Measurements from ENCODE around the gene KDM4C. TPM values are rescaled to one million over a fixed set of nuclear protein-coding genes. Genes with fewer than 3 reads are reported as not detected.

Gene KDM4C
- total and polyA plus RNA-seq, 2 of the 13 experiments (the other 11 are each of a cell fraction or from before 2014, with no cell fraction given), result 19.4 to 23.6 TPM

DNA sequence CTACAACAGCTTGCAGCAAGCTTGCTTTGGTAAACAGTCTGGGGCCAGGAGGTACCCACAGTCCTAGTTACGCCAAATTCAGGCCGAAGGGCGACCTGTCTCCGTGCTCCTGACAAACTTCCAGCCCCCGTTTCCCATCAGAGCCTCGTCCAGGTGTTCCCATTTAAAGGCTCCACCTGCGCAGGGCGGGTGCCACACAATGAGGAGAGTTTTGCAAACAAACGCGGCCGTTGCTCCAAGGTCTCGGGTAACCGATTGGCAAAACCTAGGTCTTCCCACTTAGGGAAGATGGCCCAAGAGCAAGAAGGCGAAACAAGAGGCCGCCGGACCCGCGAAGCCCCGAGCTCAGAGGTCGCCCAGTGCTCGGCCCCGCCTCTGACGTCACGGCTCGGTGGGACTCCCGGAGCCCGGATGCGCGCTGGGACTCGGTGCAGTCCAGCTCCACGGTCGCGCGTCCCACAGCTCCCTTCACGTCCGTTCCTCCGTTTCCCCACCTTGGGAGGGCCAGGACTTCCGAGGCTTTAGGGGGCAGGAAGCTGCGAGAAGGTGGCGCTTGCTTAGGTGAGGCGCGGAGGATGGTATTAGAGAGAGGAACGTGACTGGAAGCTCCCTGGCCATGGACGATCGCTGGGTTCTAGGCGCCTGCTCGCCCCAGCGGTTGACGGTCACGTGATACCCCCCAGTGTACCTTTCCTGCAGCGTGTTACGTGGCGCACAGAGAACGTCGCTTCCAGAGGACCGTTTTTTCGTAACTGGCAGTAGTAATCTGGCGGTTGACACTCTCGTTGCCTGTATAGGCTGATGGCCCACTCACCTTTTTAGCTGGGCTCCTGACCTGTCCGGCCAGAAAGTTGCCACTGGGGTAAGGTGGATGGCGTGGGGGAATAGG is 41.8 kb upstream of the KDM4C start (continued):
- TF ChIP-seq, protein P1, sequence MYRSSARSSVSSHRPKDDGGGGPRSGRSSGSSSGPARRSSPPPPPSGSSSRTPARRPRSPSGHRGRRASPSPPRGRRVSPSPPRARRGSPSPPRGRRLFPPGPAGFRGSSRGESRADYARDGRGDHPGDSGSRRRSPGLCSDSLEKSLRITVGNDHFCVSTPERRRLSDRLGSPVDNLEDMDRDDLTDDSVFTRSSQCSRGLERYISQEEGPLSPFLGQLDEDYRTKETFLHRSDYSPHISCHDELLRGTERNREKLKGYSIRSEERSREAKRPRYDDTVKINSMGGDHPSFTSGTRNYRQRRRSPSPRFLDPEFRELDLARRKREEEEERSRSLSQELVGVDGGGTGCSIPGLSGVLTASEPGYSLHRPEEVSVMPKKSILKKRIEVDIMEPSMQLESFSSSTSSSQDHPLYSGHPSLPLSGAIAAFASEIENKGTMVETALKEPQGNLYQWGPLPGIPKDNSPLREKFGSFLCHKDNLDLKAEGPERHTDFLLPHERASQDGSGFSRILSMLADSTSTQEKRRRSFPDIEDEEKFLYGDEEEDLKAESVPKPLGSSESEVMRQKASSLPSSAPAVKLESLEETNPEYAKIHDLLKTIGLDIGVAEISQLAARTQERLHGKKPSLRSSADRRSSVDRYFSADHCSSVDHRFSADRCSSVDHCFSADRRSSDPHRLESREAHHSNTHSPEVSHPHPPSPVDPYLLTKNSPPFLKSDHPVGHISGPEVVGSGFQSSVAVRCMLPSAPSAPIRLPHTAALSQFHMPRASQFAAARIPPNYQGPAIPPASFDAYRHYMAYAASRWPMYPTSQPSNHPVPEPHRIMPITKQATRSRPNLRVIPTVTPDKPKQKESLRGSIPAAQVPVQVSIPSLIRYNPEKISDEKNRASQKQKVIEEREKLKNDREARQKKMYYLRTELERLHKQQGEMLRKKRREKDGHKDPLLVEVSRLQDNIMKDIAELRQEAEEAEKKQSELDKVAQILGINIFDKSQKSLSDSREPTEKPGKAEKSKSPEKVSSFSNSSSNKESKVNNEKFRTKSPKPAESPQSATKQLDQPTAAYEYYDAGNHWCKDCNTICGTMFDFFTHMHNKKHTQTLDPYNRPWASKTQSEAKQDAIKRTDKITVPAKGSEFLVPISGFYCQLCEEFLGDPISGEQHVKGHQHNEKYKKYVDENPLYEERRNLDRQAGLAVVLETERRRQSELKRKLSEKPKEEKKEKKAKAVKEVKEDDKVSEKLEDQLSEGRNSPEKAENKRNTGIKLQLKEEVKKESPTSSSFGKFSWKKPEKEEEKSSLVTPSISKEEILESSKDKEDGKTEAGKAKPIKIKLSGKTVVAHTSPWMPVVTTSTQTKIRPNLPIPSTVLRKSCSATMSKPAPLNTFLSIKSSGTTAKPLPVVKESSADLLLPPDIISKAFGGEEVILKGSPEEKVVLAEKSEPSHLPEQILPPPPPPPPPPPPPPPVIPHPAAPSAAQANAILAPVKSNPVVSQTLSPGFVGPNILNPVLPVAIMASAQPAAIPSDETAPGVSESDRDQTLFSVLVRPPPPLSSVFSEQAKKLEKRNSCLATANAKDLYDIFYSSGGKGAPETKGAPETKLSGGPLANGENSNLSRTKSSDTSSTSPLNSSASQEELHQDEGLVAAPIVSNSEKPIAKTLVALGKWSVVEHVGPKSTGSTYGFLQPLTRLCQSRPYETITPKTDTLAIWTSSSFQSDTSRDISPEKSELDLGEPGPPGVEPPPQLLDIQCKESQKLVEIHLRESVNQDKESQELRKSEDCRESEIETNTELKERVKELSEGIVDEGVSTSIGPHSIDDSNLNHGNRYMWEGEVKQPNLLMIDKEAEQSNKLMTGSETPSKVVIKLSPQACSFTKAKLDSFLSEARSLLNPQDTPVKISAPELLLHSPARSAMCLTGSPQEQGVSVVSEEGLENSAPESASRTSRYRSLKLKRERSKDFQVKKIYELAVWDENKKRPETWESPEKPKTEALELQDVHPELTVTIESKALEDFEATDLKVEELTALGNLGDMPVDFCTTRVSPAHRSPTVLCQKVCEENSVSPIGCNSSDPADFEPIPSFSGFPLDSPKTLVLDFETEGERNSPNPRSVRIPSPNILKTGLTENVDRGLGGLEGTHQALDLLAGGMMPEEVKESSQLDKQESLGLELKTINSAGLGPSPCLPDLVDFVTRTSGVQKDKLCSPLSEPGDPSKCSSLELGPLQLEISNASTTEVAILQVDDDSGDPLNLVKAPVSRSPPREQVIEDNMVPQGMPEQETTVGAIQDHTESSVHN (CRISPR knock-in tag; IDR thresholded peaks at IDR 0.05), result no peak
- TF ChIP-seq TBX3 (IDR thresholded peaks at IDR 0.05; ENCODE audit: borderline replicate concordance) (peak; percentile 25; the same call in 1 of the 2 replicates), SOX6 (IDR thresholded peaks at IDR 0.05) (no peak), SOX6 (CRISPR knock-in tag; IDR thresholded peaks at IDR 0.05) (peak; percentile 47), AKAP8 (CRISPR knock-in tag; IDR thresholded peaks at IDR 0.05) (peak; percentile 59; the same call in 1 of the 2 replicates), KLF16 (CRISPR knock-in tag; IDR thresholded peaks at IDR 0.05) (peak in 1 of 2 experiments; percentile 71; a peak in 2 of 4 replicates), NFATC3 (CRISPR knock-in tag; IDR thresholded peaks at IDR 0.05) (0 out of 2 replicates have a peak, but pooled peaks have one; percentile 14), ATF2 (CRISPR knock-in tag; IDR thresholded peaks at IDR 0.05) (peak; percentile 61; the same call in 1 of the 2 replicates), ZNF576 (CRISPR knock-in tag; IDR thresholded peaks at IDR 0.05) (no peak; the same call in 1 of the 2 replicates)
- TF ChIP-seq, protein P2, sequence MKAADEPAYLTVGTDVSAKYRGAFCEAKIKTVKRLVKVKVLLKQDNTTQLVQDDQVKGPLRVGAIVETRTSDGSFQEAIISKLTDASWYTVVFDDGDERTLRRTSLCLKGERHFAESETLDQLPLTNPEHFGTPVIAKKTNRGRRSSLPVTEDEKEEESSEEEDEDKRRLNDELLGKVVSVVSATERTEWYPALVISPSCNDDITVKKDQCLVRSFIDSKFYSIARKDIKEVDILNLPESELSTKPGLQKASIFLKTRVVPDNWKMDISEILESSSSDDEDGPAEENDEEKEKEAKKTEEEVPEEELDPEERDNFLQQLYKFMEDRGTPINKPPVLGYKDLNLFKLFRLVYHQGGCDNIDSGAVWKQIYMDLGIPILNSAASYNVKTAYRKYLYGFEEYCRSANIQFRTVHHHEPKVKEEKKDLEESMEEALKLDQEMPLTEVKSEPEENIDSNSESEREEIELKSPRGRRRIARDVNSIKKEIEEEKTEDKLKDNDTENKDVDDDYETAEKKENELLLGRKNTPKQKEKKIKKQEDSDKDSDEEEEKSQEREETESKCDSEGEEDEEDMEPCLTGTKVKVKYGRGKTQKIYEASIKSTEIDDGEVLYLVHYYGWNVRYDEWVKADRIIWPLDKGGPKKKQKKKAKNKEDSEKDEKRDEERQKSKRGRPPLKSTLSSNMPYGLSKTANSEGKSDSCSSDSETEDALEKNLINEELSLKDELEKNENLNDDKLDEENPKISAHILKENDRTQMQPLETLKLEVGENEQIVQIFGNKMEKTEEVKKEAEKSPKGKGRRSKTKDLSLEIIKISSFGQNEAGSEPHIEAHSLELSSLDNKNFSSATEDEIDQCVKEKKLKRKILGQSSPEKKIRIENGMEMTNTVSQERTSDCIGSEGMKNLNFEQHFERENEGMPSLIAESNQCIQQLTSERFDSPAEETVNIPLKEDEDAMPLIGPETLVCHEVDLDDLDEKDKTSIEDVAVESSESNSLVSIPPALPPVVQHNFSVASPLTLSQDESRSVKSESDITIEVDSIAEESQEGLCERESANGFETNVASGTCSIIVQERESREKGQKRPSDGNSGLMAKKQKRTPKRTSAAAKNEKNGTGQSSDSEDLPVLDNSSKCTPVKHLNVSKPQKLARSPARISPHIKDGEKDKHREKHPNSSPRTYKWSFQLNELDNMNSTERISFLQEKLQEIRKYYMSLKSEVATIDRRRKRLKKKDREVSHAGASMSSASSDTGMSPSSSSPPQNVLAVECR (CRISPR knock-in tag; IDR thresholded peaks at IDR 0.05; ENCODE audit: borderline replicate concordance), result peak; percentile 69; the same call in 1 of the 2 replicates
- TF ChIP-seq, protein P3, sequence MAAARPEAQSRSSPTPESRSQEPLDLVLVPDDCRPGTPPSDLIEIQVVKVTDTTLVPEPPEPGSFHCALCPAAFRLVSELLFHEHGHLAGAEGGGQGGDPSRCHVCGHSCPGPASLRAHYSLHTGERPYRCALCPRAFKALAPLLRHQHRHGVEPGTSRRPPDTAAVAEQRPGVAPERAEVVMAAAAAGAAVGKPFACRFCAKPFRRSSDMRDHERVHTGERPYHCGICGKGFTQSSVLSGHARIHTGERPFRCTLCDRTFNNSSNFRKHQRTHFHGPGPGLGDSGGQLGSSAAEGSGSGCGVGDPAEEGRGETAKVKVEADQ (CRISPR knock-in tag; IDR thresholded peaks at IDR 0.05; ENCODE audit: borderline replicate concordance), result 0 out of 2 replicates have a peak, but pooled peaks have one; percentile 23
